Ecto neural progenitor cell (in vitro differentiated cells): ENCODE results near the gene SYNPO2.

Source experiments
- DNase-seq: peaks from one replicate; pipeline ENCODE4 v3.0.0-alpha.2; 2018; ENCODE audit warnings: low spot score

SYNPO2 gene

GRCh38 chr4:118939169-118939783 is 50.6 kb downstream of the SYNPO2 start:
- DNase-seq: no peak

GRCh38 chr4:118941149-118941548 is 52.5 kb downstream of the SYNPO2 start:
- no peak for DNase-seq

GRCh38 chr4:118941799-118942198 is 53.1 kb downstream of the SYNPO2 start:
- DNase-seq: no peak

- DNase-seq: no peak
These were observed 53.8 kb downstream of the SYNPO2 start for GRCh38 chr4:118942465-118942864.

GRCh38 chr4:118947095-118947494 is 58.4 kb downstream of the SYNPO2 start:
- no peak for DNase-seq

- no peak for DNase-seq
These were observed 60.0 kb downstream of the SYNPO2 start for GRCh38 chr4:118948545-118949144.

- no peak for DNase-seq
These were observed 61.6 kb downstream of the SYNPO2 start for GRCh38 chr4:118950224-118950623.

GRCh38 chr4:118950929-118951570 is 62.4 kb downstream of the SYNPO2 start:
- DNase-seq: no peak

- DNase-seq: no peak
These were observed 64.6 kb downstream of the SYNPO2 start for GRCh38 chr4:118953276-118953675.

GRCh38 chr4:118954246-118954645 is 65.6 kb downstream of the SYNPO2 start:
- DNase-seq: no peak

GRCh38 chr4:118955515-118955914 is 66.9 kb downstream of the SYNPO2 start:
- no peak for DNase-seq

GRCh38 chr4:118957722-118958445 is 69.2 kb downstream of the SYNPO2 start:
- no peak for DNase-seq

- DNase-seq: no peak
These were observed 73.9 kb downstream of the SYNPO2 start for GRCh38 chr4:118962540-118962939.

- no peak for DNase-seq
These were observed 76.3 kb downstream of the SYNPO2 start for GRCh38 chr4:118964891-118965411.

- DNase-seq: no peak
These were observed 78.7 kb downstream of the SYNPO2 start for GRCh38 chr4:118967393-118967792.

GRCh38 chr4:118968005-118968404 is 79.4 kb downstream of the SYNPO2 start:
- no peak for DNase-seq

- no peak for DNase-seq
These were observed 80.2 kb downstream of the SYNPO2 start for GRCh38 chr4:118968813-118969212.

- DNase-seq: no peak
These were observed 80.7 kb downstream of the SYNPO2 start for GRCh38 chr4:118969359-118969758.

- DNase-seq: no peak
These were observed 83.5 kb downstream of the SYNPO2 start for GRCh38 chr4:118972167-118972566.

GRCh38 chr4:118973295-118973694 is 84.6 kb downstream of the SYNPO2 start:
- DNase-seq: no peak

GRCh38 chr4:118974758-118975157 is 86.1 kb downstream of the SYNPO2 start:
- no peak for DNase-seq

- DNase-seq: no peak
These were observed 87.0 kb downstream of the SYNPO2 start for GRCh38 chr4:118975449-118976192.
